Measurements from ENCODE around the gene NXPH3. TPM values are rescaled to one million over a fixed set of nuclear protein-coding genes. Genes with fewer than 3 reads are reported as not detected.

Gene NXPH3
- total and polyA plus RNA-seq, 2 of the 13 experiments (the other 11 are each of a cell fraction or from before 2014, with no cell fraction given): 0.04 to 0.58 TPM

GRCh38 chr17:49575679-49576087 lies at the start of gene NXPH3 (continued):
- TF ChIP-seq ZNF318 (CRISPR knock-in tag; IDR thresholded peaks at IDR 0.05) (no peak), ZNF10 (CRISPR knock-in tag; IDR thresholded peaks at IDR 0.05; ENCODE audit: borderline replicate concordance, low read depth) (no peak), ZNF512B (CRISPR knock-in tag; IDR thresholded peaks at IDR 0.05; ENCODE audit: borderline replicate concordance) (no peak), ZBTB49 (CRISPR knock-in tag; IDR thresholded peaks at IDR 0.05; ENCODE audit: borderline replicate concordance) (no peak), ZNF263 (CRISPR knock-in tag; IDR thresholded peaks at IDR 0.05) (0 out of 2 replicates have a peak, but pooled peaks have one; percentile 20), CHCHD3 (CRISPR knock-in tag; IDR thresholded peaks at IDR 0.05) (peak; percentile 55; the same call in 1 of the 2 replicates), ZNF343 (CRISPR knock-in tag; IDR thresholded peaks at IDR 0.05) (no peak), ZNF878 (CRISPR knock-in tag; IDR thresholded peaks at IDR 0.05) (no peak), TAF15 (IDR thresholded peaks at IDR 0.05; ENCODE audit: low read depth, low read length, poor library complexity, severe bottlenecking) (no peak), KDM5A (IDR thresholded peaks at IDR 0.05; ENCODE audit: borderline replicate concordance, low read length) (no peak), PRDM10 (CRISPR knock-in tag; IDR thresholded peaks at IDR 0.05; ENCODE audit: low read depth) (0 out of 2 replicates have a peak, but pooled peaks have one; percentile 3)

All from HepG2 (cell line).